GM21786 (cell line): ENCODE measurements around the gene CAMTA1.

Experiments used
- ATAC-seq: cut with Tn5 transposase; IDR thresholded peaks from one replicate; pipeline ENCODE4 v1.9.1; 2021; ENCODE audit not compliant: unreplicated experiment

CAMTA1 gene

GRCh38 chr1:7247158-7247557, 461.9 kb downstream of the CAMTA1 start:
- no peak for ATAC-seq

- no peak for ATAC-seq
These were observed 462.7 kb downstream of the CAMTA1 start for GRCh38 chr1:7247791-7248548.

GRCh38 chr1:7248549-7249199, 463.4 kb downstream of the CAMTA1 start:
- no peak for ATAC-seq

- ATAC-seq: no peak
These were observed 464.3 kb downstream of the CAMTA1 start for GRCh38 chr1:7249516-7249915.

GRCh38 chr1:7250176-7250575, 464.9 kb downstream of the CAMTA1 start:
- no peak for ATAC-seq

- no peak for ATAC-seq
These were observed 465.6 kb downstream of the CAMTA1 start for GRCh38 chr1:7250597-7251453.

- ATAC-seq: no peak
These were observed 466.2 kb downstream of the CAMTA1 start for GRCh38 chr1:7251454-7251800.

GRCh38 chr1:7252411-7253117, 467.3 kb downstream of the CAMTA1 start:
- no peak for ATAC-seq

- ATAC-seq: no peak
These were observed 467.8 kb downstream of the CAMTA1 start for GRCh38 chr1:7253118-7253480.

- ATAC-seq: no peak
These were observed 468.8 kb downstream of the CAMTA1 start for GRCh38 chr1:7253988-7254587.

GRCh38 chr1:7255303-7256058, 470.2 kb downstream of the CAMTA1 start:
- no peak for ATAC-seq

- no peak for ATAC-seq
These were observed 471.3 kb downstream of the CAMTA1 start for GRCh38 chr1:7256526-7256925.

- ATAC-seq: no peak
These were observed 472.0 kb downstream of the CAMTA1 start for GRCh38 chr1:7257225-7257624.

- no peak for ATAC-seq
These were observed 473.4 kb downstream of the CAMTA1 start for GRCh38 chr1:7258589-7259135.

- no peak for ATAC-seq
These were observed 474.7 kb downstream of the CAMTA1 start for GRCh38 chr1:7259955-7260354.

- ATAC-seq: no peak
These were observed 476.2 kb downstream of the CAMTA1 start for GRCh38 chr1:7261490-7261889.

GRCh38 chr1:7262611-7263010, 477.4 kb downstream of the CAMTA1 start:
- ATAC-seq: no peak

- no peak for ATAC-seq
These were observed 478.0 kb downstream of the CAMTA1 start for GRCh38 chr1:7263021-7263960.

GRCh38 chr1:7264101-7264500, 478.8 kb downstream of the CAMTA1 start:
- no peak for ATAC-seq
